ENCODE data around the gene KDM5B.
"Not testable (repeated sequence)": the region's sequence is repeated elsewhere in the genome, so short reads cannot be mapped to it uniquely, and the experiment has no call there.

The KDM5B gene

DNA sequence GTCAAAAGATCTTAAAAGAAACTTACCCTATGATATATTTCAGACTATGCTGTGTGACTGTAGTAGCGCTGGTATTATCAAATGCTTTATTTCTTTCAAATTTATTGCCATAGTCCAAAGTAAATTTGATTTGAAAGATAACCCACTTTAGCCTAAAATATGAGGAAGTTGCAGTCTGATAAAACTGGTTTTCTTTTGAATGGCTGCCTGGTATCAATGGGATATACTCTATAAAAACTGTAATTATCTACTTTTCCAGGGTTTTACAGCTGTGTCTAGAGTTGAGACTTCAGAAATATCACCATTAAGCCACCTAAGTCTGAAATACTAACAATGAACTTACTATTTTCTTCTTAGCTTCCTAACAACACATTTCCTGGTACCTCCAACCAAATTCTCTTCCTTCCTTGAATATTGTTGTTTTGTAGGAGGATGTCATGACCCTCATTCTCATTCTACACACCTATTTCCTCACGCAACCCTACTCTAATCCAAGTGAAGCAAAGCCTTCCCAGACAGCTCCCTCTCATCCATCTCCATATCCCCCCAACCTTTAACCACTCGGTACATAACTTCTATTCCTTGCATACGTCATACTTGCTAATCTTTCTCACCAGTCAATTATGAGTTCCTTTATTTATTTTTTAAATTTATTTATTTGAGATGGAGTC is 17.0 kb downstream of the KDM5B start:
- no peak for DNase-seq

GRCh38 chr1:202788800-202789199 is 19.4 kb downstream of the KDM5B start:
- no peak for DNase-seq

DNA sequence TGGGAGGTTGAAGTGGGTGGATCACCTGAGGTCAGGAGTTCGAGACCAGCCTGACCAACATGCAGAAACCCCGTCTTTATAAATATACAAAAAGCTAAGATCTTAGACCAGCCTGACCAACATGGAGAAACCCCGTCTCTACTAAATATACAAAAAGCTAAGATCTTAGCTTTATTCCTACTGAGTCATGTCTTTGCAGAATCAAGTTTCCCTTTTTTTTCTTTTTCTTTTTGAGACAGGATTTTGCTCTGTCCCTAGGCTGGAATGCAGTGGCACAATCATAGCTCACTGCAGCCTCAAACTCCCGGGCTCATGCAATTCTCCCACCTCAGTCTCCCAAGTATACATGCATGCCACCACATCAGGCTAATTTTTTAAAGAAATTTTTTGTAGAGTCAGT is 21.4 kb downstream of the KDM5B start:
- no peak for DNase-seq

DNA sequence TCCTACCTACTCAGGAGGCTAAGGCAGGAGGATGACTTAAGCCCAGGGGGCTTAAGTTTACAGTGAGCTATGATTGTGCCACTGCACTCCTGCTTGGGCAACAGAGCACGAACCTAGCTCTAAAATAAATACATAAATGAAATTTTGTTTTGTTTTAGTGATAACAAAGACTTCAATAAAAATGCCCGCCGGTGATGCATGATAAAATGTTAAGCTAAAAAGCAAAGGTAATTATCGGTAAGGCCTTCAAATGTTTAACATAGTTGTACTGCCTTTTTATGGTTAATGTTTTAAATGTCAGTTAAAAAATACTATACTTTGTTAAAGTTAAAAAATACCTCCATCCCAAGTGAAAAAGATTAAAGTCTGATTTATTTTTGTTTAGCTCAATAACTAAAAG is 27.0 kb downstream of the KDM5B start:
- no peak for DNase-seq

GRCh38 chr1:202770135-202770534 is 38.1 kb downstream of the KDM5B start:
- DNase-seq, result no peak

- no peak for DNase-seq
Observed at GRCh38 chr1:202765721-202766120, 42.5 kb downstream of the KDM5B start.

DNA sequence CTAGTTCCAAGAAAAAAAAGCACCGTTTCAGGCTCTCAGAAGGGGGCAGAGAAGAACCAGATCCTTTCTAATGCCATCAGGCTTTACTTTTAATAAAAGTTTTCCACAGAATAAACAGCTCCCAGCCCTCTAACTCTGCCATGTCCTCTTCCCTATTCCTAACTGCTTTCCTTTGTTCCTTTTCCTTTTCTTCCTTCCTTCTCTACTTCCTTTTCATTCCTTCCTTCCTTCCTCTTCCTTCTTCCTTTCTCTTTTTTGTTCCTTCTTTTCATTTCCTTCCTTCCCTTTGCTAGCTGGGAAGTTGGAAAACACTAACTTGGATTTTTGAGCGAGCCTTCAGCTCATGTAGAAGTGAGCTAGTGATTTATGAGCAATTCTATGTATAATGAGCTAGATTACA is 46.2 kb downstream of the KDM5B start:
- DNase-seq, result no peak

DNA sequence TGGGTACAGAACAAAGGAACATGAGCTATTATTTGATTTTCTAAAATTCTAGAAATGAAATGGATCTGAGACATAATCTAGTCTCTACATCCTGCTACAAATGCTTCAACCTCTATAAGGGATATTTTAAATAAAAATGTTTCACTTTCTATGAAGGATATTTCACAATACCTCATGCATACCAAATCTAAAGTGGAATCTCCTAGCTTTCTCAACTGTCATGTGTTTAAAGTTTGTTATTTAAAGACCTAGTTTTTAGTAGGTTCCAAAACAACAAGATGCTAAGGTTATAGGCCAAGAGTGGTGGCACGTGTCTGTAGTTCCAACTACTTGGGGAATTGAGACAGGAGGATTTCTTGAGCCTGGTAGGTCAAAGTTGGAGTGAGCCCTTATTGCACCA is 47.6 kb downstream of the KDM5B start:
- no peak for DNase-seq

- DNase-seq, result no peak
Observed at GRCh38 chr1:202756391-202756790, 51.8 kb downstream of the KDM5B start.

DNA sequence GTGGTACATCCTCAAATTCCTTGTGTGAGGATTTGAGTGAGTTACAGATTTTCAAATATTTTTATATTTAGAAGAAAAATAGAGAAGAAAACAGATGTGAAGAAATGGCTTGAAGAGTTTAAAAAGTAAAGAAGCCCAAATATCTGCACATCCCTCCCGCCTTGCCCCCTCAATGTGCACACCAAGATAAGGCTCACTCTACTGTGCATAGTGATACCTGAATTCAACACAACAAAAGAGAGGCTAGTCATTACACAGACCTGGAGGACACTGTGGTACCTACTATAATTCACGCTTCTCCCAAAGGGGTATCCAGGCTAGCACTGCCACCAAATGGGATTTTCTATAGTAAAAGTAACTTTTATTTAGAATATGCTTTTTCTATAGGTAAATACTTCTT is 53.9 kb downstream of the KDM5B start:
- no peak for DNase-seq

DNA sequence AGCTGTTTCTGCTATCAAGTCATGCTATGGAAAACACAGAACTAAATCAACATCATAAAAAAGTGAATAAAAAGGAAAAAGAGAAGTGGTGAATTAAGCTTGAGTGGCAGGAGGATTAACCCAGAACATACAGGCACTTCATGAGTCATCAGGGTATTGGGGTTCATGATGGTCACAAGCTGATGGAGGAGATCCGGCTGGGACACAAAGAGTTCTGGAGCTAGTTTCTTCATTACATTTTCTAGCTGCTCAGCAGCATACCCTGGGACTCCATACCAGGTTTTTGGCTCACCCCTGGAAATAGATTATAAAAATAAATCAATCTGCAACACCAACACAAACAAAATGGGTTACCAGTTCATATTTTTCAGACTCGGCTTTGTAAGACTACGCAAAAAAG is 55.4 kb downstream of the KDM5B start:
- no peak for DNase-seq

DNA sequence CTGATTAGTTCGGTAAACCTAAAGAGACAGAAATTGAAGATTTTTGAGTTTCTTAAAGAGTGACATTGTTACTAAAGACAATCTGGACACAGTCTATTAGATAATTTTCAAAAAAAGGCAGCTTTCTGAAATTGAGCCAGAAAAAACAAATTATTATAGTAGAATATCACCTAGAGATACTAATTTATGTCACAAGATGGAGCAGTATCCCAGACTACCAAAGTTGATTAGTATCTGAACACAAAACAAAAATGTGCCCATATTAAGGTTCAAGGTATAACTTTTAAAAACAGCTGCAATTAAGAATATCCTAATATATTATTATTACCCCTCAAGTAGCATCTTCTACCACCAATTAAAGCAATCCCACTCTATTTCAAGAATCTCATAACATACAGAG is 57.5 kb downstream of the KDM5B start:
- no peak for DNase-seq

DNA sequence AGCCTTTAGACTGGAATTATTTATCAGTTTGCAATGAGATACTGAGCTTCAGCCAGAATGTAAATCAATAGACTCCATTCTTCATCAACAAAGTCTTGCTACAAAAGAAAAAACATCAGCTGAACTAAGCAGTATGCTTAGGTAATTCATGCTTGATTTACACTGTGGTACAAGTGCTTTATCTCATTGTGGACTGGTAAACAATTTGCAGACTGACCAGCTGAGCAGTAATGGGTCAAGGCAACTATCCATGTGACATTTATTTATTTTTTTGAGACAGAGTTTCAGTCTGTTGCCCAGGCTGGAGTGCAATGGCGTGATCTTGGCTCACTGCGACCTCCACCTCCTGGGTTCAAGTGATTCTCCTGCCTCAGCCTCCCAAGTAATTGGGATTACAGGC is 58.2 kb downstream of the KDM5B start:
- DNase-seq, result no peak

DNA sequence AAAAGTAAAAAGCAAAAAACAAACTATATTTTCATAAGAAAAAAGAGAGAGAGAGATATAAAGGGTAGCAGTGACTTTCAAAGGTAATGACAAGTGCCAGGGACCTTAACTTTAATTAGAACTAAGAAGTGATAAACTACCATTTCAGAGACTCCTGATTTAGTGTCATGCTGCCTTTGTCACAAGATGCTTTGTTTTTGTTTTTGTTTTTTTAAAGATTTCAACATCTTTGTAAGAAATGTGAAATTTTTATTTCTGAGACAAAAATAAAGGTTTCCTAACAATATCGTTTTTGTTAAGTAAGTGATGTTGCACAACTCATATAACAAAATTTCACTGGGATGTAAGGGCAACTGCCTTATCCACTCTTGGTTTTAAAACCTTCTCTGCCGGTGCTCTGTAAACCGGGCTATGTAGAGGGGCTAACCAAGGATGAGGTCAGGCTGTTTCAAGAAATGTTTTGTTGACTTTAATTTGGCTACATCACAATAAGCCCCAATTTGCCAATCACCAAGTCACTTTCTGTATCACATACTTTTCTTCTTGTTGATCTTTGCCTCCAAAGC is 62.8 kb downstream of the KDM5B start:
- no peak for DNase-seq

DNA sequence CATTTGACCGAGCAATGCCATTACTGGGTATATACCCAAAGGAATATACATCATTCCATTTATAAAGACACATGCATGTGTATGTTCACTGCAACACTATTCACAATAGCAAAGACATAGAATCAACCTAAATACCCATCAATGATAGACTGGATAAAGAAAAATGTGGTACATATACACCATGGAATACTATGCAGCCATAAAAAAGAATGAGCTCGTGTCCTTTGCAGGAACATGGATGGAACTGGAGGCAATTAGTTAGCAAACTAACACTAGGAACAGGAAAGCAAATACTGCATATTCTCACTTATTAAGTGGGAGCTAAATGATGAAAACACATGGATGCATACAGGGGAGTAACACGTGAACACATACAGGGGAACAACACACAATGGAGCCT is 63.5 kb downstream of the KDM5B start:
- not testable (repeated sequence) for DNase-seq

GRCh38 chr1:202742496-202742895 is 65.7 kb downstream of the KDM5B start:
- no peak for DNase-seq

- no peak for DNase-seq
Observed at GRCh38 chr1:202733251-202733650, 75.0 kb downstream of the KDM5B start.

- no peak for DNase-seq
Observed at GRCh38 chr1:202728951-202729350, 79.3 kb downstream of the KDM5B start.

DNA sequence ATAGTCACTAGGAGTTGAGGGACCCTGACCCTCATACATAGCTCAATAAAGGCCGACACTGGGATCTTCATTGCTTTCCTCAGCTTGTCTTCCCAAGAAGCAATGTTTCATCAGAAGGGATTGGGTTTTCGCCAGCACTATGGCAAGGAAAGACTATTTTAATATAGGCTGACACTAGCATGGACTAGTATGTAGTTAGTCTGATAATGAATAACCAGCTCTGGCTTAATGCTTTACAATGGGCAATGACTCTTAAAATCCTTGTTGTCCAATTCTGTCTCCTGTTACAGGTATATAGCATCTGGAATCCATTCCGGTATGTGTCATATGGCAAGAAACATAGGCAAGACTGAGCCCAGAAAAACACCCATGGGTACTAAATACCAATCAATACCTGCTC is 82.7 kb downstream of the KDM5B start:
- no peak for DNase-seq

GRCh38 chr1:202723708-202724107 is 84.5 kb downstream of the KDM5B start:
- no peak for DNase-seq

DNA sequence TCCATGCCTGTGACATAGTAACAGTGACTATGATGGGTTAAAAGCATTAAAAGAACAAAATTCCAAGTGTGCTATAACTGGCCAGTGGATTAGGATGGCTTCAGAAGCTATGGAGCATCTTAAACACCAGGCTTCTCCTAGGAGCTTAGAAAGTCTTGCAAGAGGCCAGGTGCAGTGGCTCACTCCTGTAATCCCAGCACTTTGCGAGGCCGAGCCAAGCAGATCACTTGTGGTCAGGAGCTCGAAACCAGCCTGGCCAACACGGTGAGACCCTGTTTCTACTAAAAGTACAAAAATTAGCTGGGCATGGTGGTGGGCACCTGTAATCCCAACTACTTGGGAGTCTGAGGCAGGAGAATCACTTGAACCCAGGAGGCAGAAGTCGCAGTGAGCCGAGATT is 85.2 kb downstream of the KDM5B start:
- DNase-seq, result not testable (repeated sequence)

DNA sequence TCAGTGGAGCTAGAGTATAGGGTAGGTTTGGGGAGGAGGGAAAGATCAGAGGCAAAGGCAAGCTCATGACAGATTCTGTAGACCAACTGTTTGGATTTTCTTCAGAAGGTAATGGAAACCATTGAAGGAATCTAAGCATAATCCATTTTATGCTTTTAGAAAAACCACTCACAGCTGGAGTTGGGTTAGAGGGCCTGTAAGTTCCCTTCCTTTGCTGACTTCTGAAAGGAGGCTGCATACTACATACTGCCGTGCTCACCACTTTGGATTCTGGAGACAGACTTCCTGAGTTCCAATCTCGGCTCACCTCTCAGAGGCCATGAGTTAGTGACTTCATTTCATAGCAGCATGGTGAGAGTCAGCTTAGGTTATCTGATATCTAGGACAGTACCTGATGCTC is 91.6 kb downstream of the KDM5B start:
- no peak for DNase-seq

DNA sequence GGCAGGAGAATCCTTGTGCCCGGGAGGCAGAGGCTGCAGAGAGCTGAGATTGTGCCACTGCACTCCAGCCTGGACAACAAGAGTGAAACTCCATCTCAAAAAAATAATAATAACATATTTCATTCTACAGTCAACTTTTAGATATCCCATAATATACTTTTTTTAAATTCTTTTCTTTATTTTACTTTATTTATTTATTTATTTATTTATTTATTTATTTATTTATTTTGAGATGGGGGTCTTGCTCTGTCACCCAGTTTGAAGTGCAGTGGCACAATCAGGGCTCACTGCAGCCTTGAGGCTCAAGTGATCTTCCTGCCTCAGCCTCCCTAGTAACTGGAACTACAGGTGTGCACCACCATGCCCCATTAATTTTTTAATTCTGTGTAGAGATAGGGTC is 94.0 kb downstream of the KDM5B start:
- DNase-seq, result not testable (repeated sequence)

GRCh38 chr1:202713110-202713509 is 95.1 kb downstream of the KDM5B start:
- no peak for DNase-seq

DNA sequence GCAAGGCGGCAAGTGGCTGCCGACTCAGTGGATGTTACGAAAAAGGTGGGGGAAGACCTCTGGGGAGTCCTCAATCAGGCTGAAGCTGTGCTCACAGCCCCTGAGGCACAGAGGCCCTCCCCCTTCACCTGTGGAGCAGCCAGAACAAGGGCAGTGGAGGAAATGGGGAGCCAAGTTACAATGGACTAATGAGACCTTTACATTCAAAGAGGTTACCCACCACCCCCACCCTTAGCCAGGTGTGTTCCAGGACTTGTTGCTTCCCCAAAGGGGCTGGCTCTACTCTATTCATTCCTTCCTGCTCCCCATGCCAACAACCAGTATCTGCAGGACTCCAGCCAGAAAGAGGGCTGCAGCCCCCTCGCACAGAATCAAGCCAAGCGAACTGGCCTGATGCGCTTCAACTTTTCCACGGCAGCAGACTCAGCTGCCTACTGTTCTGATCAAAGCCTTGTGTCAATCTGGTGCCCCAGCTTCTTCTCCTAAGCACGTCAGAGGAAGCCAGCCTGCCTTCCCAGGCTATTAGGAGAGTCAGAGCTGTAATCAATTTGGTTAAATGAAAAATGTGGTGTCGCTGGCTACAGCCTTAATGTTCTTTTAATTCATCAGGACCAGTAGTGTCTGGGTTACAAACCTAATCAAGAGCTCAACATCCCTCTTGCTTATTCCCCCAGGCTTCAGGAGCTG is 96.1 kb downstream of the KDM5B start:
- peak; percentile 30 for DNase-seq

Data from eye (tissue), 1 donor.